T-helper 1 cell treated with Interleukin-12 subunit alpha and Interleukin-12 subunit beta and Interleukin-4 antibody, amounts not matched to agents 30 ng/mL and 1 ng/mL, for 36 hours (primary cell): ENCODE data around the gene LRP8. TPM values are rescaled to one million over a fixed set of nuclear protein-coding genes. Genes with fewer than 3 reads are reported as not detected.

ENCODE experiments used
- intact Hi-C: fragments of 100-400 bp; cut with micrococcal nuclease; formaldehyde crosslinking; loops from one replicate; pipeline ENCODE4 v1.15.1; 2024
- total RNA-seq: library from RNA; stranded (reverse); gene quantifications from 2 replicates; pipeline ENCODE4 v1.2.3, GENCODE V29; 2022

Gene LRP8
- 68.4 and 71.7 TPM in 2 replicates for total RNA-seq

- intact Hi-C loops: loop anchor here (1.0 to 5.0 kb wide), 10 partner anchors 34 to 1889 kb away; partner anchors contain the start of genes BTF3L4, ORC1, PARS2 and PRPF38A
Observed at GRCh38 chr1:53328009-53328461, at the start of gene LRP8. LRP8 (minus strand) TSS chr1:53328070; CDS start chr1:53327912, 158 bp downstream.

- intact Hi-C loops: no loop called here
Observed at GRCh38 chr1:53377438-53377841, 49.6 kb upstream of the LRP8 start.

DNA sequence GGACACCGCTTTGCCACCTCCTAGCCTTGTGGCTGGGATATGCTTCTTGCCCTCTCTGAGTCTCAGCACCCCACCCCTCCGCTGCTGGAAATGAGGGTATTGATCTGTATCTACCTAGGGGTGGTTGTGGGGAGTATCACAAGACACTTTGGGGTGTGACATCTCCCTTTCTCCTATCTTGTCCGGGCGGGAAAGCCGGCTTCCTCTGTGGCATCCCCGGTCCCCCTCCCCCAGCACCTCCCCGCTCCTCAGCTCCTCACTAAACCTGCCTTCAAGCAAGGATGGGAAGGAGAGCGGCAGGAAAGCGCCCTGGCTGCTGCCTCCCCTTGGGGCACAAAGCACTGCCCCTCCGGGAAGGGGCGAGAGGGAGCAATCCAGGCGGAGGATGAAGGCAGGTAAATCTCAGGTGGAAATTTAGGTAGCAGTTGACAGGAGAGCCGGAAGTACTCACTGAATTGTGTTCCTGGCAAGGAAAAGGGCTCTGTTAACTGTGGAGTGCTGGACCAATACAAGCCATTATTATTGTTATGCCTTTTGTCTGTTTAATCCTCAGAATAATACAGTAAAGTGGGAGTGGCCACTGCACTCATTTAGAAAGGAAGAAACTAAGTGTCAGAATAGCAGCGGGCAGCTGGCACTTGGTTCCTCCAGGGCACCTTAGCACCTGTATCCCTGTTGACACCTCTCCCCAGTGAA is 49.0 kb upstream of the LRP8 start:
- intact Hi-C loops: no loop called here

DNA sequence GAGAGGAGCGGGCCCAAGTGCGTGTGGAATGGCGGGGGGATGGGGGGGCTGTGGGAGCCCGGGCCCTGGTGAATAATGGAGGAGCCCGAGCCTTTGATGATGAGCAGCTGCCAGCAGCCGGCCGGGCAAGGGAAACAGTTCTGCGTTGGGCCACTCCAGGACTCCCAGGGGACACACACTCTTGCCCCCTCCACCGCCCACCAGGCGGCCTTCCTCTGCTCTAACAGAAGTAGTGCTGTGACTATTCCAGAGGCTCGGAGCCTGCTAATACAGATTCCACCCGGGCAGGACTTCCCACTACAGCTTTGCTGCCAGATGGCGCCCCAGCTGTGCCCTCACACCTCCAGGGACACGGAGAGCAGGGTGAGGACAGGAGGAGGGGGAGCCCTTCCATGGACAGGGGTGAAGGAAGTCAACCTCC is 48.2 kb upstream of the LRP8 start:
- intact Hi-C loops: no loop called here

DNA sequence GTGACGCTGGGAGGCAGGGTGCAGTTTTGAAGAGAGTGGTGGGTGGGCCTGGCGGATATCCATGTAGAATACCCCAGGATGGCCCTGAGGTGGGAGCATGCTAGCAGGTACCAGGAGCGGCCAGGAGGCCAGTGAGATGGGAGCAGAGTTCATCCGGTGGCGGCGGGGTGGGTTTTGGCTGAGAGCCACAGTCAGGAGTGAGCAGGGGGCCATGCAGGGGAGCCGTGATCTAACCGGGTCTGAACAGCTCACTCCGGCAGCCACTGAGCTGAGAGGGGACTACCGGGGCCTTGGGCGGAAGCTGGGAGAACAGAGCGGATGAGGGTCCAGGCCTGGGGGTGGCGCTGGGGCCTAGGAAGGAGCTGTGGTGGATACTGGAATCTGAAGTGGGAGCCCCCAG is 47.6 kb upstream of the LRP8 start:
- intact Hi-C loops: no loop called here

GRCh38 chr1:53373246-53373645 is 45.4 kb upstream of the LRP8 start:
- intact Hi-C loops: no loop called here

DNA sequence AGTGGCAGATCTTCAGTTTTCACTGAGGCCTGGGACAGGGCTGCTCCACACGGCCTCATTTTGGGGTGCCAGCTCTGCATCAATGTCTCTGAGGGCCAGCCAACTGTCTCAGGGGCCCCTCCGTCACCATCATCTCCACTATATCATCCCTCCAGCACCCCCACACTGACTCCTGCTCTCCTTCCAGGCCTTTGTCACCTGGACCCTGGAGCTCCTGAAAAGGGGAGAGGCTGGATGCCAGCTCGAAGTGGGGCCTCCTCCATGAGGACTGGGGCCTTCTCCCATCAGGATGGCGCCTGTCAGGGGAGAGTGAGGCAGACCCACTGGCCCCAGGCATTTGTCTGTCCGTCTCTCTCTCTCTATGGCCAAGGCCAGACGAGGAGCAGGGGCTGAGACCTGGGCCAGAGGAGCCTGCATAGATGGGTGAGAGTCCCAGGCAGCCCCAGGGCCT is 44.7 kb upstream of the LRP8 start:
- intact Hi-C loops: no loop called here

- intact Hi-C loops: no loop called here
Observed at GRCh38 chr1:53371851-53372250, 44.0 kb upstream of the LRP8 start.

DNA sequence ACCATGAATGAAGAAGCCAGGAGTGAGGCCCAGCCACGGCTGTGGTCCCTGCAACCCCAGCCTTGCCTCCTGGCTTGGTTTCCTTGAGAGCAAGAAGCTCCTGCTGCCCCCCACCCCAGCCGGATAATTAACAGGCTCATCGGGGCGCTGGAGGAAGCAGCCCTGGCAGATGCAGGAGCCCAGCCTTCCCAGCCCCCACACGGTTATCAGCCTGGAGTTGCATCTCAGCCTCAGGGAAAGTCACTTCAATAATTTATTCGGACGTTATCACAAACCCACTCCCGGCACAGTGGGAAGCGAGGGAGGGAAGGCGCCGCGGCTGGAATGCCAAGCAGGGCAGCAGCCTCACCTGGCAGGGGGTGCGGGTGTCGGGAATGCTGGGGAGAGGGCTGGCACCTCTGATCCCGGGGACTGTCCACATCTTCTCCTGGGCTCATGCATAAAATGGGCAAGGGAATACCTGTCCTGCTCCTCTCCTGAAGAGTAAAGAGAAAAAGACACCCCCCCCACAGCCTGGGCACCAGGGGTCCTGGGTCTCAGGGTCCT is 43.3 kb upstream of the LRP8 start:
- intact Hi-C loops: no loop called here

DNA sequence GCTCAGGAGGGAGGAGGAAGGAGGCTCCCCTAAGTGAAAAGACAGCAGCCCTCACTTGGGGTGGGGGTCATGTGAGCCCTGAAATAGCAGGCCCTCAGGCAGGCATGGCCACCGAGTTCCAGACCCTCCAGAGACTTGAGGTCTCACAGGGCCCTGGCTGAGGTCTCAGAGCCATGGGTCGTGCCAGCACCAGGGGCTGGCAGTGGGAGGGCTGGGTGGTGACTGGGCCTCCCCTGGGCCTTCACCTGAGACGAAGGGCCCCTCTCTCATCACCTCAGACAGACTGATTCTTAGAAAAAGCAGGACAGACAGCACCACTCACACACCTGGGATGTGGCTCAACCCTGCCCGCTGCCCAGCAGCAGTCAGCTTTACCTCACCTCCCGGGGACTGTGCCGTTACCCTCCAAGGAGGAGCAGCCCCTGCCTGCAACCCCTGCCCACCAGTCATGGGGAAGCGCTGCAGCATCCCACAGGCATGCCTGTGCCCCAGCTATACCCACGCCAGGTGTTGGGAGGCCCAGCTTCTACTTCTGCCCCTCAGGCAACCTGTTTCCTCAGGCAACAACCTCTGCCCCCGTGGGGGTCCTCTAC is 42.6 kb upstream of the LRP8 start:
- intact Hi-C loops: no loop called here

- intact Hi-C loops: no loop called here
Observed at GRCh38 chr1:53369761-53370160, 41.9 kb upstream of the LRP8 start.

DNA sequence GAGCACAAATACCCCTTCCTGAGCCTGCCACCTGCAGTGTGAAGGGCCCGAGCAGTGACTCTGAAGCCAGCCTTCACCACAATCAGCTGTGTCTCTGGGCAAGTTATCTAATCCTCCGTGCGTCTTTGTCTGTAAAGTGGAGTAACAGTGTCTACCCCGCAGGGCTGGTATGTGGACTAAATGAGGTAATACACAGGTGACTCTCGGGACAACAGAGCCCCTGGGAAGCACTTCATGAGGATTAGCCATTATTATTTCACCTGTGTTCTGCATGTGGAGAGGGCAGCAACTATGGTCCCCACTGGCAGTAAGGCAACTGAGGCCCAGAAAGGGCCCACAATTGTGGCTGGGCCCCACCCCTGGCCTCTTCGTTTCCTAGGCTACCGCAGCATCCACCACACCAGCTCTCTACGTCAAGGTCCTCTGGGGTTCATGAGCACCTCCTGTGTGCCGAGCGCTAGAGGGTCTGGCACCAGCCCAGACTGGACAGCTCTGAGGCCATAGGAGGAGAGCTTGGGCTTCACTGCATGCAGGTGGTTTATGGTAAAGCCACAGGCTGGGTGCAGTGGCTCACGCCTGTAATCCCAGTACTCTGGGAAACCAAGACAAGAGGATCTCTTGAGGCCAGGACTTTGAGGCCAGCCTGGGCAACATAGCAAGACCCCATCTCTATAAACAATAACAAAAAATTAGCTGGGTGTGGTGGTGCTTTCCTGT is 41.3 kb upstream of the LRP8 start:
- intact Hi-C loops: no loop called here

- intact Hi-C loops: loop anchor here (1.0 kb wide), 1 partner anchor 40 kb away; the partner anchor contains the start of gene LRP8
Observed at GRCh38 chr1:53368314-53369033, 40.6 kb upstream of the LRP8 start.

DNA sequence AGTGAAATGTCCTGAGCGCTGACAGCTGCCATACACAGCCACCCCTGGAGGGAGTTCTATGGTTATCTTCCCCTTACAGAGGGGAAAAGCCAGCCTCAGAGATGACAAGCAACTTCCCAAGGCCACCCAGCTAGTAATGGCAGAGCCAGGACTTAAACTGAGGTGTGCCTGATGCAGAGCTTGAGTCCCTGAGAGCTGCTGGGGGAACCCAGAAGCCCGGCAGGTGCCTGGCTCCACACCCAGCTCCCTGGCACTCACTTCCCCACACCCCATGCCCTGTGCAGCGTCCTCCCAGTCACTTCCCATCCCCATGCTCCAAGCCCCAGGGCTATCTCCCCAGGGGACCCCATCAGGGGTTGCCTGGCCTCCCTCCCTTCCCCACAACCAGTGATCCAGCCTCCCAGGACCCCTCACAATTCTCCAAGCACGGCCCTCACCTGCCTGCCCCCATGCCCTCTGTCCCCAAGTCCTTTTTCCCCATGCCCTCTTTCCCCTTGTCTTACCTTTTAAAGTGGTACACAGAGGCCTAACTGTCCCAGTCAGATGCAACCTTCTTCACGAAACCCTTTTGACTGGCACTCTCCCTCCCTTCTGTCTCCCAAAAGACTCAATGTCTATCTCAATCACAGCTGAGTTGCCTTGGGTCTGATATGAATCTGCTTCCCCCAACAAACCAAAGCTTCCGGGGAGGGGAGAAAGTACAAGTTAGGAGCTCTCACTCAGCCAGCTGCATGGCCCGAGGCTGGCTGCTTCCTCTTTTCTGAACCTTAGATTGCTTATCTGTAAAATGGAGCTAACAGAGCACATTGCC is 39.8 kb upstream of the LRP8 start:
- intact Hi-C loops: loop anchor here (1.0 kb wide), 1 partner anchor 39 kb away; the partner anchor contains the start of gene LRP8

GRCh38 chr1:53366901-53367502 is 39.1 kb upstream of the LRP8 start:
- intact Hi-C loops: no loop called here

GRCh38 chr1:53365437-53366063 is 37.7 kb upstream of the LRP8 start:
- intact Hi-C loops: no loop called here

DNA sequence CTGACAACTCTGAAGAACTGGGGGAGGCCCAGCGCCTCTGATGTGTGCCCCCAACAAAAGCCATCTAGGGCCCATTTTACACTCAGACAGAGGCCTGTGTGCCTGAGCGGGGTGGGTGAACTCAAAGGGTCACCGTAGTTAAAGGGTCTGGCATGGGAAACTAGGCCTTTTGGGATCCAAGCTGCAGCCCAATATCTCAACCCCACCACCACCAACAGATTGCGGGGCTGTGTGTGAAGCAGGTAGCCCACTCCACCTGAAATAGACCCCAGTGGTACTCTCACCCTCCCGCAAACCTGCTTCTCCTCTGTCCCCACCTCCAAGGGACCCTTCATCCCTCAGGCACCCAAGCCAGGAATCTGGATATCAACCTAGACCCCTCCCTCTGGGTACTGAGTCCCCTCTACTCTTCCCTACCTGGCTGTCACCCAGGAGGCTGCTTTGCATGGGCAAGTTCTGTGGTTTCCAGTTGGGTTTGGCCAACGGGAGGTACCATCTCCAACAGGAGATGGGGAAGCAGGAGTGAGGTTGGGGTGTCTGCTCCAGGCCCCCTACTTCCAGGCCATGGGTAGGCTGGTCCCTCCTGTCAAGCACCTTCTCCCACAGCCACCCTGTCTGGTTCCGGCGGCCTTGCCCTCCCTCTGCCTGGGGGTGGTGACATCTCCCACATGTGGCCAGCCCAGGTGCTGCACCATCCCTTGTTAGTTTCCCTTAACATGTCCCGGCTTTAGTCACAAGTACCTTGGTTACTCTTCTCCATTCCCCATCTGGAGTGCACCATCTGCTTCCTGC is 35.2 kb upstream of the LRP8 start:
- intact Hi-C loops: no loop called here

GRCh38 chr1:53362270-53362669 is 34.4 kb upstream of the LRP8 start:
- intact Hi-C loops: no loop called here

GRCh38 chr1:53361541-53361961 is 33.7 kb upstream of the LRP8 start:
- intact Hi-C loops: no loop called here
